KMS-11 (cell line): ENCODE results near the gene PIP5K1C.
A peak's percentile ranks its signal among the peaks of the same experiment; 100 is the strongest.

ENCODE experiments used
- H2AFZ ChIP-seq: fragments of 200-600 bp; sonication (generic); 2 replicates; pipeline ENCODE4 v1.6.1; 2016; ENCODE audit warnings: antibody characterized with exemption, mixed run types, low read depth
- H3K27ac ChIP-seq: fragments of 200-600 bp; sonication (generic); 2 replicates; pipeline ENCODE4 v1.6.1; 2016; ENCODE audit warnings: mild to moderate bottlenecking, mixed run types
- H3K27me3 ChIP-seq: fragments of 200-600 bp; sonication (generic); 2 replicates; pipeline ENCODE4 v1.6.1; 2017; ENCODE audit warnings: mild to moderate bottlenecking, low read depth, mixed run types, moderate library complexity; ENCODE audit not compliant: insufficient read depth
- H3K36me3 ChIP-seq: fragments of 200-600 bp; sonication (generic); 2 replicates; pipeline ENCODE4 v1.6.1; 2017; ENCODE audit warnings: mild to moderate bottlenecking, mixed run types; ENCODE audit not compliant: insufficient read depth
- H3K4me1 ChIP-seq: fragments of 200-600 bp; sonication (generic); 2 replicates; pipeline ENCODE4 v1.6.1; 2016; ENCODE audit warnings: mild to moderate bottlenecking, low read depth, mixed run types; ENCODE audit not compliant: poor library complexity, severe bottlenecking
- H3K4me2 ChIP-seq: fragments of 200-600 bp; sonication (generic); 2 replicates; pipeline ENCODE4 v1.7.0; 2016; ENCODE audit warnings: mild to moderate bottlenecking, mixed run types
- H3K4me3 ChIP-seq: fragments of 200-600 bp; sonication (generic); IDR thresholded peaks from 2 replicates; pipeline ENCODE4 v1.6.1; 2017; ENCODE audit warnings: low read depth, low read length, mixed read lengths; ENCODE audit not compliant: insufficient read depth
- H3K79me2 ChIP-seq: fragments of 200-600 bp; sonication (generic); 2 replicates; pipeline ENCODE4 v1.6.1; 2016; ENCODE audit warnings: low read depth, mixed run types; ENCODE audit not compliant: insufficient read depth
- H3K9ac ChIP-seq: fragments of 200-600 bp; sonication (generic); 2 replicates; pipeline ENCODE4 v1.6.1; 2016; ENCODE audit warnings: mild to moderate bottlenecking, mixed run types
- H4K20me1 ChIP-seq: fragments of 200-600 bp; sonication (generic); 2 replicates; pipeline ENCODE4 v1.6.1; 2016; ENCODE audit warnings: mild to moderate bottlenecking, mixed run types; ENCODE audit not compliant: insufficient read depth
- TF ChIP-seq, protein P1 (sequence below): fragments of 200-600 bp; sonication (generic); conservative IDR thresholded peaks from 2 replicates; pipeline ENCODE4 v1.6.1; 2017; ENCODE audit warnings: low read depth, mild to moderate bottlenecking, antibody characterized with exemption, low read length, moderate library complexity, mixed read lengths

Gene PIP5K1C

DNA sequence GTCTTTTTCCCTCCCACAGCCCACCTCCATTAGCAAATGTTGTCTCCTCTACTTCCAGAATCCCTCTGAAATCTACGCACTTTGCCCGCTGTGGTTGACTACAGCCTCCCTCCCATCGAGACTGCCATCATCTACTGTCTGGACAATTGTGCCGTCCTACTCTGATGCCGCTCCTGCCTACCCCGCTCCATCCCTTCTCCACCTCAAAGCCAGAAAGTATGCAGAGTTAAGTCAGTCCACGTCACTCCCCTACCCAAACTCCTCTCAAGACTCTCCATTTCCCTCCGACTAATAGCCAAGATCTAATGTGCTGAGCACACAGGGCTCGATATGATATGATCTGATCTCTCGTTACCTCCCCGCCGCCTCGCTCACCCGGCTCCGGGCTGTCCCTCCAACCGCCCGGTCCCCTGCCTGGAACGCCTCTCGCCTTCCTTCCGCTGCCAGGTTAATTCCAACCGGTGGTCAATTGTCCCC is 74.2 kb downstream of the PIP5K1C start:
- Histone ChIP-seq H3K79me2 (peaks cover 28% of the 10 kb centered on the region), H2AFZ (peak overlapping the region; percentile 39), H3K4me1 (peaks cover 11% of the 10 kb centered on the region), H3K27me3 (no peaks in the 10 kb centered on the region), H3K4me3 (no peak overlapping the region), H4K20me1 (no peaks in the 10 kb centered on the region), H3K4me2 (peak overlapping the region; percentile 91), H3K27ac (peak overlapping the region; percentile 77), H3K36me3 (no peaks in the 10 kb centered on the region), H3K9ac (peak overlapping the region; percentile 67; the same call in 1 of the 2 replicates)
- TF ChIP-seq, protein P1, sequence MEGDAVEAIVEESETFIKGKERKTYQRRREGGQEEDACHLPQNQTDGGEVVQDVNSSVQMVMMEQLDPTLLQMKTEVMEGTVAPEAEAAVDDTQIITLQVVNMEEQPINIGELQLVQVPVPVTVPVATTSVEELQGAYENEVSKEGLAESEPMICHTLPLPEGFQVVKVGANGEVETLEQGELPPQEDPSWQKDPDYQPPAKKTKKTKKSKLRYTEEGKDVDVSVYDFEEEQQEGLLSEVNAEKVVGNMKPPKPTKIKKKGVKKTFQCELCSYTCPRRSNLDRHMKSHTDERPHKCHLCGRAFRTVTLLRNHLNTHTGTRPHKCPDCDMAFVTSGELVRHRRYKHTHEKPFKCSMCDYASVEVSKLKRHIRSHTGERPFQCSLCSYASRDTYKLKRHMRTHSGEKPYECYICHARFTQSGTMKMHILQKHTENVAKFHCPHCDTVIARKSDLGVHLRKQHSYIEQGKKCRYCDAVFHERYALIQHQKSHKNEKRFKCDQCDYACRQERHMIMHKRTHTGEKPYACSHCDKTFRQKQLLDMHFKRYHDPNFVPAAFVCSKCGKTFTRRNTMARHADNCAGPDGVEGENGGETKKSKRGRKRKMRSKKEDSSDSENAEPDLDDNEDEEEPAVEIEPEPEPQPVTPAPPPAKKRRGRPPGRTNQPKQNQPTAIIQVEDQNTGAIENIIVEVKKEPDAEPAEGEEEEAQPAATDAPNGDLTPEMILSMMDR = no peak

DNA sequence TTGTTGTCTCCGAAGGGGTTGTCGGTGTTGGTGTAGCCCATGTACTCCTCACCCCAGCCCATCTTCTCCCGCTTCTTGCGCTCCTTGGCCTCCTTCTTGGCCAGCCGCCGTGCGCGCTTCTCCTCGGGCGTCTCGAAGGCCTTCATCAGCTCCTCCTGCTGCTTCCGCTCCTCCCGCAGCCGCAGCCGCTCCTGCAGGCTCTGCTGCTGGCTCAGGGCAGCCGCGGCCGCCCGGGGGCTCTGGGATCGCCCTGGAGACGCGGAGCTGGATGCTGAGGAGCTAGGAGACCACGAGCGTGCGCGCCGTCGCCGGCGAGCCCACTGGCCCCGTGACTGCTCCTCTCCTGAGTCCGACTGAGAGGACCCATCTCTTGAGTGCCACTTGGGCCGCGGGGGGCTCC is 76.6 kb downstream of the PIP5K1C start:
- H3K4me3 ChIP-seq = no peak overlapping the region
- no peak overlapping the region for H3K9ac ChIP-seq
- H3K4me2 ChIP-seq = no peak overlapping the region
- TF ChIP-seq, protein P1 = no peak
- H3K27ac ChIP-seq = no peak overlapping the region
- no peaks in the 10 kb centered on the region for H3K27me3 ChIP-seq
- no peaks in the 10 kb centered on the region for H4K20me1 ChIP-seq
- H3K79me2 ChIP-seq = peaks cover 28% of the 10 kb centered on the region
- H2AFZ ChIP-seq = no peak overlapping the region
- H3K36me3 ChIP-seq = no peaks in the 10 kb centered on the region
- peaks cover 17% of the 10 kb centered on the region for H3K4me1 ChIP-seq

- H3K36me3 ChIP-seq = no peaks in the 10 kb centered on the region
- peaks cover 28% of the 10 kb centered on the region for H3K79me2 ChIP-seq
- no peak overlapping the region for H3K4me3 ChIP-seq
- no peak overlapping the region for H2AFZ ChIP-seq
- TF ChIP-seq, protein P1 = no peak
- no peak overlapping the region for H3K9ac ChIP-seq
- peaks cover 22% of the 10 kb centered on the region for H3K4me1 ChIP-seq
- H3K27me3 ChIP-seq = no peaks in the 10 kb centered on the region
- H3K4me2 ChIP-seq = no peak overlapping the region
- H3K27ac ChIP-seq = no peak overlapping the region
- H4K20me1 ChIP-seq = no peaks in the 10 kb centered on the region
Measured at GRCh38 chr19:3622224-3622623, 78.0 kb downstream of the PIP5K1C start.

GRCh38 chr19:3621689-3622088 is 78.6 kb downstream of the PIP5K1C start:
- H3K4me3 ChIP-seq = no peak overlapping the region
- no peak overlapping the region for H3K9ac ChIP-seq
- H2AFZ ChIP-seq = no peak overlapping the region
- no peaks in the 10 kb centered on the region for H3K27me3 ChIP-seq
- no peaks in the 10 kb centered on the region for H3K36me3 ChIP-seq
- TF ChIP-seq, protein P1 = no peak
- H4K20me1 ChIP-seq = no peaks in the 10 kb centered on the region
- no peak overlapping the region for H3K27ac ChIP-seq
- H3K4me2 ChIP-seq = no peak overlapping the region
- H3K4me1 ChIP-seq = peaks cover 28% of the 10 kb centered on the region
- H3K79me2 ChIP-seq = peaks cover 28% of the 10 kb centered on the region
